GM23338 (cell line): ENCODE measurements around the gene CEP170B. TPM values are rescaled to one million over a fixed set of nuclear protein-coding genes. Genes with fewer than 3 reads are reported as not detected.
"Not testable (repeated sequence)": the region's sequence is repeated elsewhere in the genome, so short reads cannot be mapped to it uniquely, and the experiment has no call there.

Experiments
- ATAC-seq: fragments of 200-7000 bp; cut with Tn5 transposase; 3 replicates; pipeline ENCODE4 v1.9.1; 2020
- DNase-seq: peaks from one replicate; pipeline ENCODE4 v3.0.0-alpha.2; 2015; ENCODE audit warnings: low spot score
- H2AFZ ChIP-seq: fragments of 200-600 bp; sonication (generic); 2 replicates; pipeline ENCODE4 v1.8.0; 2016; ENCODE audit warnings: antibody characterized with exemption, mild to moderate bottlenecking, moderate library complexity
- H3F3A ChIP-seq: fragments of 200-600 bp; sonication (generic); replicated peaks from 2 replicates; pipeline ENCODE4 v1.8.0; 2017; ENCODE audit warnings: antibody characterized with exemption, mixed run types, low read depth
- H3K27ac ChIP-seq: fragments of 200-600 bp; sonication (generic); 2 replicates; pipeline ENCODE4 v1.6.1; 2016; ENCODE audit warnings: low read depth
- H3K27me3 ChIP-seq: fragments of 200-600 bp; sonication (generic); 2 replicates; pipeline ENCODE4 v1.8.0; 2016; ENCODE audit warnings: mild to moderate bottlenecking, mixed run types, moderate library complexity; ENCODE audit not compliant: insufficient read depth
- H3K36me3 ChIP-seq: fragments of 200-600 bp; sonication (generic); 2 replicates; pipeline ENCODE4 v1.8.0; 2016; ENCODE audit warnings: mild to moderate bottlenecking; ENCODE audit not compliant: insufficient read depth
- H3K4me1 ChIP-seq: fragments of 200-600 bp; sonication (generic); 2 replicates; pipeline ENCODE4 v1.8.0; 2016; ENCODE audit warnings: mild to moderate bottlenecking, moderate library complexity; ENCODE audit not compliant: insufficient read depth
- H3K4me2 ChIP-seq: fragments of 200-600 bp; sonication (generic); 2 replicates; pipeline ENCODE4 v1.7.1; 2017; ENCODE audit warnings: mixed run types
- H3K4me3 ChIP-seq: fragments of 200-600 bp; sonication (generic); 2 replicates; pipeline ENCODE4 v1.6.1; 2016; ENCODE audit warnings: mixed run types
- H3K79me2 ChIP-seq: fragments of 200-600 bp; sonication (generic); replicated peaks from 2 replicates; pipeline ENCODE4 v1.8.0; 2017; ENCODE audit warnings: mild to moderate bottlenecking; ENCODE audit not compliant: insufficient read depth
- H3K9me2 ChIP-seq: fragments of 200-600 bp; sonication (generic); 2 replicates; pipeline ENCODE4 v1.8.0; 2017; ENCODE audit not compliant: insufficient read depth
- H4K20me1 ChIP-seq: fragments of 200-600 bp; sonication (generic); replicated peaks from 2 replicates; pipeline ENCODE4 v1.8.0; 2017; ENCODE audit warnings: mild to moderate bottlenecking; ENCODE audit not compliant: insufficient read depth
- H3K27ac Mint-ChIP-seq: 2 replicates; pipeline ENCODE4 v1.8.0; 2020; ENCODE audit warnings: inconsistent platforms, mild to moderate bottlenecking, moderate library complexity, mixed read lengths
- H3K27me3 Mint-ChIP-seq: 3 replicates; pipeline ENCODE4 v1.8.0; 2022; ENCODE audit warnings: low read depth, mild to moderate bottlenecking, moderate library complexity, mixed read lengths, inconsistent platforms; ENCODE audit not compliant: insufficient read depth, poor library complexity
- H3K36me3 Mint-ChIP-seq: 3 replicates; pipeline ENCODE4 v1.8.0; 2021; ENCODE audit warnings: low read depth, mild to moderate bottlenecking, inconsistent platforms, moderate library complexity, mixed read lengths
- H3K4me1 Mint-ChIP-seq: 3 replicates; pipeline ENCODE4 v1.8.0; 2020; ENCODE audit warnings: mild to moderate bottlenecking, inconsistent platforms, mixed read lengths
- H3K4me3 Mint-ChIP-seq: 3 replicates; pipeline ENCODE4 v1.8.0; 2021; ENCODE audit warnings: moderate library complexity, mild to moderate bottlenecking, inconsistent platforms, mixed read lengths
- H3K9me3 Mint-ChIP-seq: 3 replicates; pipeline ENCODE4 v1.8.0; 2020; ENCODE audit warnings: moderate library complexity, mild to moderate bottlenecking, inconsistent platforms, mixed read lengths
- CREB1 ChIP-seq: fragments of 250-450 bp; sonication (Bioruptor Pico); IDR thresholded peaks from 2 replicates; pipeline ENCODE4 v1.5.0; 2020; ENCODE audit warnings: low read depth, mild to moderate bottlenecking, moderate library complexity
- EZH2 ChIP-seq: fragments of 200-600 bp; sonication (generic); IDR thresholded peaks from one replicate; pipeline ENCODE4 v1.8.0; 2017; ENCODE audit warnings: antibody characterized with exemption, mild to moderate bottlenecking, low read depth; ENCODE audit not compliant: unreplicated experiment
- EZH2phosphoT487 ChIP-seq: fragments of 200-600 bp; sonication (generic); IDR thresholded peaks from one replicate; pipeline ENCODE4 v1.8.1; 2018; ENCODE audit warnings: antibody characterized with exemption; ENCODE audit not compliant: unreplicated experiment
- NANOG ChIP-seq: IDR thresholded peaks from 2 replicates; pipeline ENCODE4 v1.6.1; 2016; ENCODE audit warnings: antibody characterized with exemption, borderline replicate concordance
- POLR2AphosphoS5 ChIP-seq: IDR thresholded peaks from 2 replicates; pipeline ENCODE4 v1.6.1; 2016; ENCODE audit warnings: antibody characterized with exemption, low read depth
- STAT1 ChIP-seq: IDR thresholded peaks from one replicate; pipeline ENCODE4 v1.6.1; 2016; ENCODE audit warnings: antibody characterized with exemption; ENCODE audit not compliant: unreplicated experiment
- ZNF331 ChIP-seq: fragments of 250-450 bp; sonication (Bioruptor Pico); IDR thresholded peaks from 2 replicates; pipeline ENCODE4 v1.5.0; 2020; ENCODE audit warnings: low read depth, mild to moderate bottlenecking, moderate library complexity
- polyA plus RNA-seq: library from polyadenylated mRNA; unstranded; fragments of >200 nt; fragmentation: Nextera tagmentation; extraction: Ambion mirVana; gene quantifications from 2 replicates; pipeline ENCODE4 v1.2.1, GENCODE V29; 2016
- total RNA-seq: library from RNA; depleted of rRNA; stranded (reverse); fragments of >200 nt; shearing (Covaris generic); gene quantifications from 2 replicates; pipeline ENCODE4 v1.2.3, GENCODE V29; 2014
- TF ChIP-seq, protein P1 (sequence below): fragments of 250-450 bp; sonication (Bioruptor Pico); IDR thresholded peaks from 2 replicates; pipeline ENCODE4 v1.5.0; 2020; ENCODE audit warnings: mild to moderate bottlenecking, moderate library complexity
- TF ChIP-seq, protein P2 (sequence below): IDR thresholded peaks from one replicate; pipeline ENCODE4 v1.6.1; 2018; ENCODE audit warnings: antibody characterized with exemption; ENCODE audit not compliant: unreplicated experiment
- TF ChIP-seq, protein P3 (sequence below), 2 experiments: fragments of 200-600 bp in 1 of 2; sonication (generic) in 1 of 2; conservative IDR thresholded peaks; 2 replicates each; pipeline versions ENCODE4 v1.5.1 to v1.6.1; 2016 to 2017; ENCODE audit warnings: antibody characterized with exemption in 2 of 2, low read depth in 2 of 2, mild to moderate bottlenecking in 2 of 2, moderate library complexity in 1 of 2

Gene CEP170B
- total and polyA plus RNA-seq, 2 experiments from 2014 or later, result 4.6 to 37.1 TPM

DNA sequence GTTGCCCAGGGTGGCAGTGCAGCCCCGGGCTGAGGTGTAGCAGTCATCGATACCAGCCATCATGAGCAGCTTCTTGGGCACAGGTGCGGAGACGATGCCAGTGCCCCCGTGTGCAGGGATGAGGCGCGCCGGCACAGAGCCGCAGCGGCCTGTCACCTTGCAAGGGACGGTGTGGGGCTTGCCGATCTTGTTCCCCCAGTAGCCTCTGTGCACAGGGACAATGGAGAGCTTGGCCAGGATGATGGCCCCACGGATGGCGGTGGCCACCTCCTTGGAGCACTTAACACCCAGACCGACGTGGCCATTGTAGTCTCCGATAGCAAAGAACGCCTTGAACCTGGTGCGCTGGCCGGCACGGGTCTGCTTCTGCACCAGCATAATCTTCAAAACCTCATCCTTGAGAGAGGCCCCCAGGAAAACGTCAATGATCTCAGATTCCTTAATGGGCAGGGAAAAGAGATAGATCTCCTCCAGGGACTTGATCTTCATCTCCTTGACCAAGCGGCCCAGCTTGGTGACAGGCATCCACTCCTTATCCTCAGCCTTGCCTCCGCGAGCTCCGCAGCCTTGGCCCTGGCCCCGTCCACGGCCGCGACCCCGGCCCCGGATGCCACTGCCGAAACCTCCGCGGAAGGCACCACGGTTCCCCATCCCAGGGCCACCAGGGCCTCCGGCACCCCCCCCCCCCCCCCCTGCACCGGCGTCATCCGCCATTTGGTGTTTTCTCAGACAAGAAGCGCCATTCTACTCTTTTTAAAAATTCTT is 28.7 kb upstream of the CEP170B start:
- H3K27me3 ChIP-seq, result peaks cover 12% of the 10 kb centered on the region; the same call in 1 of the 2 replicates
- H3K36me3 Mint-ChIP-seq, H3K27ac Mint-ChIP-seq, H3K27ac ChIP-seq, H3K27me3 Mint-ChIP-seq, ATAC-seq, H2AFZ ChIP-seq, H3K79me2 ChIP-seq, H3K9me3 Mint-ChIP-seq, H3K4me3 Mint-ChIP-seq, DNase-seq, H4K20me1 ChIP-seq, H3K4me1 ChIP-seq, H3K9me2 ChIP-seq, H3K4me2 ChIP-seq, H3F3A ChIP-seq, H3K4me1 Mint-ChIP-seq, H3K4me3 ChIP-seq, H3K36me3 ChIP-seq: not testable (repeated sequence)

DNA sequence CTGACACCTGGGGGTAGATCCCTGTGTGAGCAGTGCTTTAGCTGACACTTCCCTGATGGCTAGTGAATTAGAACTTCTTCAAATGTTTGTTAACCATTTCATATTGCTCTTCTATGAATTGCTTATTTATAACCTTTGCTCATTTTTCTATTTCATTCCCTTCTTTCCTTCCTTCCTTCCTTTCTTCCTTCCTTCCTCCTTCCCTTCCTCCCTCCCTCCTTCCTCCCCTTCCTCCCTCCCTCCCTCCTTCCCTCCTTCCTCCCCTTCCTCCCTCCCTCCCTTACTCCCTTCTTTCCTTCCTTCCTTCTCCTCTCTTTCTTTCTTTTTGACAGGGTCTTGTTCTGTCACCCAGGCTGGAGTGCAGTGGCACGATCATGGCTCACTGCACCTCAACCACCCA is 23.3 kb upstream of the CEP170B start:
- Mint-ChIP-seq H3K27me3 (peaks cover 31% of the 10 kb centered on the region), H3K4me3 (no peak overlapping the region), H3K4me1 (peaks cover 12% of the 10 kb centered on the region; the same call in 2 of the 3 replicates), H3K9me3 (peaks cover 4% of the 10 kb centered on the region; the same call in 2 of the 3 replicates), H3K27ac (no peak overlapping the region), H3K36me3 (no peaks in the 10 kb centered on the region)
- Histone ChIP-seq H2AFZ (no peak overlapping the region), H3F3A (peaks cover 11% of the 10 kb centered on the region), H3K27me3 (peaks cover 44% of the 10 kb centered on the region), H3K36me3 (no peaks in the 10 kb centered on the region), H3K79me2 (no peaks in the 10 kb centered on the region), H3K4me3 (no peak overlapping the region), H3K4me2 (no peak overlapping the region), H4K20me1 (no peaks in the 10 kb centered on the region), H3K9me2 (no peaks in the 10 kb centered on the region), H3K27ac (no peak overlapping the region), H3K4me1 (peaks cover 9% of the 10 kb centered on the region; the same call in 1 of the 2 replicates)
- no peak for ATAC-seq
- DNase-seq, result no peak
- TF ChIP-seq POLR2AphosphoS5, result no peak
- TF ChIP-seq, protein P1, sequence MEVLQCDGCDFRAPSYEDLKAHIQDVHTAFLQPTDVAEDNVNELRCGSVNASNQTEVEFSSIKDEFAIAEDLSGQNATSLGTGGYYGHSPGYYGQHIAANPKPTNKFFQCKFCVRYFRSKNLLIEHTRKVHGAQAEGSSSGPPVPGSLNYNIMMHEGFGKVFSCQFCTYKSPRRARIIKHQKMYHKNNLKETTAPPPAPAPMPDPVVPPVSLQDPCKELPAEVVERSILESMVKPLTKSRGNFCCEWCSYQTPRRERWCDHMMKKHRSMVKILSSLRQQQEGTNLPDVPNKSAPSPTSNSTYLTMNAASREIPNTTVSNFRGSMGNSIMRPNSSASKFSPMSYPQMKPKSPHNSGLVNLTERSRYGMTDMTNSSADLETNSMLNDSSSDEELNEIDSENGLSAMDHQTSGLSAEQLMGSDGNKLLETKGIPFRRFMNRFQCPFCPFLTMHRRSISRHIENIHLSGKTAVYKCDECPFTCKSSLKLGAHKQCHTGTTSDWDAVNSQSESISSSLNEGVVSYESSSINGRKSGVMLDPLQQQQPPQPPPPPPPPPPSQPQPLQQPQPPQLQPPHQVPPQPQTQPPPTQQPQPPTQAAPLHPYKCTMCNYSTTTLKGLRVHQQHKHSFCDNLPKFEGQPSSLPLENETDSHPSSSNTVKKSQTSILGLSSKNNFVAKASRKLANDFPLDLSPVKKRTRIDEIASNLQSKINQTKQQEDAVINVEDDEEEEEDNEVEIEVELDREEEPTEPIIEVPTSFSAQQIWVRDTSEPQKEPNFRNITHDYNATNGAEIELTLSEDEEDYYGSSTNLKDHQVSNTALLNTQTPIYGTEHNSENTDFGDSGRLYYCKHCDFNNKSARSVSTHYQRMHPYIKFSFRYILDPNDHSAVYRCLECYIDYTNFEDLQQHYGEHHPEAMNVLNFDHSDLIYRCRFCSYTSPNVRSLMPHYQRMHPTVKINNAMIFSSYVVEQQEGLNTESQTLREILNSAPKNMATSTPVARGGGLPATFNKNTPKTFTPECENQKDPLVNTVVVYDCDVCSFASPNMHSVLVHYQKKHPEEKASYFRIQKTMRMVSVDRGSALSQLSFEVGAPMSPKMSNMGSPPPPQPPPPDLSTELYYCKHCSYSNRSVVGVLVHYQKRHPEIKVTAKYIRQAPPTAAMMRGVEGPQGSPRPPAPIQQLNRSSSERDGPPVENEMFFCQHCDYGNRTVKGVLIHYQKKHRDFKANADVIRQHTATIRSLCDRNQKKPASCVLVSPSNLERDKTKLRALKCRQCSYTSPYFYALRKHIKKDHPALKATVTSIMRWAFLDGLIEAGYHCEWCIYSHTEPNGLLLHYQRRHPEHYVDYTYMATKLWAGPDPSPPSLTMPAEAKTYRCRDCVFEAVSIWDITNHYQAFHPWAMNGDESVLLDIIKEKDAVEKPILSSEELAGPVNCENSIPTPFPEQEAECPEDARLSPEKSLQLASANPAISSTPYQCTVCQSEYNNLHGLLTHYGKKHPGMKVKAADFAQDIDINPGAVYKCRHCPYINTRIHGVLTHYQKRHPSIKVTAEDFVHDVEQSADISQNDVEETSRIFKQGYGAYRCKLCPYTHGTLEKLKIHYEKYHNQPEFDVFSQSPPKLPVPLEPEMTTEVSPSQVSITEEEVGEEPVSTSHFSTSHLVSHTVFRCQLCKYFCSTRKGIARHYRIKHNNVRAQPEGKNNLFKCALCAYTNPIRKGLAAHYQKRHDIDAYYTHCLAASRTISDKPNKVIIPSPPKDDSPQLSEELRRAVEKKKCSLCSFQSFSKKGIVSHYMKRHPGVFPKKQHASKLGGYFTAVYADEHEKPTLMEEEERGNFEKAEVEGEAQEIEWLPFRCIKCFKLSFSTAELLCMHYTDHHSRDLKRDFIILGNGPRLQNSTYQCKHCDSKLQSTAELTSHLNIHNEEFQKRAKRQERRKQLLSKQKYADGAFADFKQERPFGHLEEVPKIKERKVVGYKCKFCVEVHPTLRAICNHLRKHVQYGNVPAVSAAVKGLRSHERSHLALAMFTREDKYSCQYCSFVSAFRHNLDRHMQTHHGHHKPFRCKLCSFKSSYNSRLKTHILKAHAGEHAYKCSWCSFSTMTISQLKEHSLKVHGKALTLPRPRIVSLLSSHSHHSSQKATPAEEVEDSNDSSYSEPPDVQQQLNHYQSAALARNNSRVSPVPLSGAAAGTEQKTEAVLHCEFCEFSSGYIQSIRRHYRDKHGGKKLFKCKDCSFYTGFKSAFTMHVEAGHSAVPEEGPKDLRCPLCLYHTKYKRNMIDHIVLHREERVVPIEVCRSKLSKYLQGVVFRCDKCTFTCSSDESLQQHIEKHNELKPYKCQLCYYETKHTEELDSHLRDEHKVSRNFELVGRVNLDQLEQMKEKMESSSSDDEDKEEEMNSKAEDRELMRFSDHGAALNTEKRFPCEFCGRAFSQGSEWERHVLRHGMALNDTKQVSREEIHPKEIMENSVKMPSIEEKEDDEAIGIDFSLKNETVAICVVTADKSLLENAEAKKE (CRISPR knock-in tag), result no peak
- no peak for TF ChIP-seq EZH2phosphoT487
- TF ChIP-seq NANOG, result no peak
- TF ChIP-seq, protein P2, sequence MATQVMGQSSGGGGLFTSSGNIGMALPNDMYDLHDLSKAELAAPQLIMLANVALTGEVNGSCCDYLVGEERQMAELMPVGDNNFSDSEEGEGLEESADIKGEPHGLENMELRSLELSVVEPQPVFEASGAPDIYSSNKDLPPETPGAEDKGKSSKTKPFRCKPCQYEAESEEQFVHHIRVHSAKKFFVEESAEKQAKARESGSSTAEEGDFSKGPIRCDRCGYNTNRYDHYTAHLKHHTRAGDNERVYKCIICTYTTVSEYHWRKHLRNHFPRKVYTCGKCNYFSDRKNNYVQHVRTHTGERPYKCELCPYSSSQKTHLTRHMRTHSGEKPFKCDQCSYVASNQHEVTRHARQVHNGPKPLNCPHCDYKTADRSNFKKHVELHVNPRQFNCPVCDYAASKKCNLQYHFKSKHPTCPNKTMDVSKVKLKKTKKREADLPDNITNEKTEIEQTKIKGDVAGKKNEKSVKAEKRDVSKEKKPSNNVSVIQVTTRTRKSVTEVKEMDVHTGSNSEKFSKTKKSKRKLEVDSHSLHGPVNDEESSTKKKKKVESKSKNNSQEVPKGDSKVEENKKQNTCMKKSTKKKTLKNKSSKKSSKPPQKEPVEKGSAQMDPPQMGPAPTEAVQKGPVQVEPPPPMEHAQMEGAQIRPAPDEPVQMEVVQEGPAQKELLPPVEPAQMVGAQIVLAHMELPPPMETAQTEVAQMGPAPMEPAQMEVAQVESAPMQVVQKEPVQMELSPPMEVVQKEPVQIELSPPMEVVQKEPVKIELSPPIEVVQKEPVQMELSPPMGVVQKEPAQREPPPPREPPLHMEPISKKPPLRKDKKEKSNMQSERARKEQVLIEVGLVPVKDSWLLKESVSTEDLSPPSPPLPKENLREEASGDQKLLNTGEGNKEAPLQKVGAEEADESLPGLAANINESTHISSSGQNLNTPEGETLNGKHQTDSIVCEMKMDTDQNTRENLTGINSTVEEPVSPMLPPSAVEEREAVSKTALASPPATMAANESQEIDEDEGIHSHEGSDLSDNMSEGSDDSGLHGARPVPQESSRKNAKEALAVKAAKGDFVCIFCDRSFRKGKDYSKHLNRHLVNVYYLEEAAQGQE, result no peak
- TF ChIP-seq ZNF331 (CRISPR knock-in tag), result no peak
- TF ChIP-seq EZH2, result no peak
- no peak for TF ChIP-seq STAT1
- no peak for TF ChIP-seq CREB1 (CRISPR knock-in tag)
- TF ChIP-seq, protein P3, sequence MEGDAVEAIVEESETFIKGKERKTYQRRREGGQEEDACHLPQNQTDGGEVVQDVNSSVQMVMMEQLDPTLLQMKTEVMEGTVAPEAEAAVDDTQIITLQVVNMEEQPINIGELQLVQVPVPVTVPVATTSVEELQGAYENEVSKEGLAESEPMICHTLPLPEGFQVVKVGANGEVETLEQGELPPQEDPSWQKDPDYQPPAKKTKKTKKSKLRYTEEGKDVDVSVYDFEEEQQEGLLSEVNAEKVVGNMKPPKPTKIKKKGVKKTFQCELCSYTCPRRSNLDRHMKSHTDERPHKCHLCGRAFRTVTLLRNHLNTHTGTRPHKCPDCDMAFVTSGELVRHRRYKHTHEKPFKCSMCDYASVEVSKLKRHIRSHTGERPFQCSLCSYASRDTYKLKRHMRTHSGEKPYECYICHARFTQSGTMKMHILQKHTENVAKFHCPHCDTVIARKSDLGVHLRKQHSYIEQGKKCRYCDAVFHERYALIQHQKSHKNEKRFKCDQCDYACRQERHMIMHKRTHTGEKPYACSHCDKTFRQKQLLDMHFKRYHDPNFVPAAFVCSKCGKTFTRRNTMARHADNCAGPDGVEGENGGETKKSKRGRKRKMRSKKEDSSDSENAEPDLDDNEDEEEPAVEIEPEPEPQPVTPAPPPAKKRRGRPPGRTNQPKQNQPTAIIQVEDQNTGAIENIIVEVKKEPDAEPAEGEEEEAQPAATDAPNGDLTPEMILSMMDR (conservative IDR thresholded peaks at IDR 0.05; ENCODE audit: low read depth in 2 of 2), result no peak
